K562 (cell line): Measurements from ENCODE around the gene CST7. TPM values are rescaled to one million over a fixed set of nuclear protein-coding genes. Genes with fewer than 3 reads are reported as not detected.

ENCODE experiments used
- DIDO1 ChIP-seq: fragments of 450-650 bp; IDR thresholded peaks from 2 replicates; pipeline ENCODE4 v1.6.1; 2016; ENCODE audit warnings: low read depth, missing biosample characterization, missing genetic modification characterization
- ELK1 ChIP-seq: sonication (generic); formaldehyde crosslinking; IDR thresholded peaks from 2 replicates; pipeline ENCODE4 v1.8.1; 2022; ENCODE audit warnings: missing genetic modification reagents
- HIVEP1 ChIP-seq: fragments of 250-450 bp; sonication (Bioruptor Pico); IDR thresholded peaks from 2 replicates; pipeline ENCODE4 v1.4.0; 2020; ENCODE audit warnings: mild to moderate bottlenecking
- HLTF ChIP-seq: fragments of 450-650 bp; IDR thresholded peaks from 2 replicates; pipeline ENCODE4 v1.6.1; 2016
- MCM7 ChIP-seq, 2 experiments: fragments of 450-650 bp; IDR thresholded peaks; 2 replicates each; pipeline ENCODE4 v1.6.1; 2016 to 2018
- NFE2 ChIP-seq: IDR thresholded peaks from 2 replicates; pipeline ENCODE4 v1.6.1; 2014; ENCODE audit warnings: antibody characterized with exemption, low read depth
- NFRKB ChIP-seq: fragments of 450-650 bp; IDR thresholded peaks from 2 replicates; pipeline ENCODE4 v1.6.1; 2016; ENCODE audit warnings: low read depth
- PPARD ChIP-seq: fragments of 250-450 bp; sonication (Bioruptor Pico); IDR thresholded peaks from 2 replicates; pipeline ENCODE4 v1.8.0; 2022; ENCODE audit warnings: inconsistent platforms, mild to moderate bottlenecking, moderate library complexity
- RAD21 ChIP-seq, 2 experiments: fragments of 250-450 bp in 1 of 2; fragments of 450-650 bp in 1 of 2; sonication (Bioruptor Pico) in 1 of 2; formaldehyde crosslinking in 1 of 2; IDR thresholded peaks in 1 of 2; conservative IDR thresholded peaks in 1 of 2; 2 replicates each; pipeline versions ENCODE4 v1.4.0 to v1.8.0; 2020 to 2022; ENCODE audit warnings: mild to moderate bottlenecking in 2 of 2, moderate library complexity in 1 of 2
- RBBP5 ChIP-seq: fragments of 200-600 bp; sonication (generic); IDR thresholded peaks from 2 replicates; pipeline ENCODE4 v1.6.1; 2012; ENCODE audit warnings: borderline replicate concordance, mild to moderate bottlenecking, low read length, control low read depth, inconsistent platforms; ENCODE audit not compliant: insufficient read depth, poor library complexity, severe bottlenecking
- RFX5 ChIP-seq: IDR thresholded peaks from 2 replicates; pipeline ENCODE4 v1.6.1; 2011; ENCODE audit warnings: low read depth, mild to moderate bottlenecking, improper control_type of control experiment, low read length
- SMARCA4 ChIP-seq: fragments of 450-650 bp; IDR thresholded peaks from 2 replicates; pipeline ENCODE4 v1.6.1; 2016
- SOX6 ChIP-seq: fragments of 450-650 bp; IDR thresholded peaks from 2 replicates; pipeline ENCODE4 v1.6.1; 2014; ENCODE audit warnings: mild to moderate bottlenecking
- TSC22D4 ChIP-seq: fragments of 450-650 bp; IDR thresholded peaks from 2 replicates; pipeline ENCODE4 v1.6.1; 2016; ENCODE audit warnings: missing genetic modification characterization, missing biosample characterization, control low read depth
- ZKSCAN1 ChIP-seq: fragments of 150-350 bp; IDR thresholded peaks from 2 replicates; pipeline ENCODE4 v1.6.1; 2016; ENCODE audit warnings: low read depth, low read length
- polyA plus RNA-seq, 8 experiments: library from polyadenylated mRNA; depleted of rRNA in 4 of 8; stranded (reverse) in 5 of 8; unstranded in 3 of 8; fragments of >200 nt; fragmentation: Nextera tagmentation in 2 of 8; fragmentation: Illumina TruSeq in 1 of 8; extraction: Ambion mirVana in 2 of 8; extraction: Trizol in 1 of 8; gene quantifications; 2 replicates each; pipeline versions ENCODE4 v1.2.1 to v1.2.3, GENCODE V29; 2011 to 2014; ENCODE audit warnings: inconsistent platforms in 1 of 8, missing spikeins in 1 of 8
- total RNA-seq, 7 experiments: library from RNA; depleted of rRNA in 6 of 7; stranded (reverse); fragments of >200 nt in 6 of 7; fragmentation: Illumina TruSeq in 2 of 7; extraction: Trizol in 2 of 7; gene quantifications; 2 replicates each; pipeline versions ENCODE4 v1.2.1 to v1.2.3, GENCODE V29; 2011 to 2021; ENCODE audit warnings: low replicate concordance in 1 of 7
- TF ChIP-seq, protein P1 (sequence below): fragments of 450-650 bp; IDR thresholded peaks from 2 replicates; pipeline ENCODE4 v1.6.1; 2016
- TF ChIP-seq, protein P2 (sequence below): fragments of 450-650 bp; IDR thresholded peaks from one replicate; pipeline ENCODE4 v1.6.1; 2018; ENCODE audit warnings: mild to moderate bottlenecking, moderate library complexity; ENCODE audit not compliant: partially characterized antibody

The CST7 gene
- total and polyA plus RNA-seq, 9 of the 15 experiments (the other 6 are each of a cell fraction or from before 2014, with no cell fraction given), result not detected

GRCh38 chr20:24917797-24918578, 31.1 kb upstream of the CST7 start (continued):
- TF ChIP-seq, protein P1, sequence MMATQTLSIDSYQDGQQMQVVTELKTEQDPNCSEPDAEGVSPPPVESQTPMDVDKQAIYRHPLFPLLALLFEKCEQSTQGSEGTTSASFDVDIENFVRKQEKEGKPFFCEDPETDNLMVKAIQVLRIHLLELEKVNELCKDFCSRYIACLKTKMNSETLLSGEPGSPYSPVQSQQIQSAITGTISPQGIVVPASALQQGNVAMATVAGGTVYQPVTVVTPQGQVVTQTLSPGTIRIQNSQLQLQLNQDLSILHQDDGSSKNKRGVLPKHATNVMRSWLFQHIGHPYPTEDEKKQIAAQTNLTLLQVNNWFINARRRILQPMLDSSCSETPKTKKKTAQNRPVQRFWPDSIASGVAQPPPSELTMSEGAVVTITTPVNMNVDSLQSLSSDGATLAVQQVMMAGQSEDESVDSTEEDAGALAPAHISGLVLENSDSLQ, result no peak
- no peak for TF ChIP-seq SMARCA4
- no peak for TF ChIP-seq RFX5
- TF ChIP-seq TSC22D4 (tag), result no peak
- TF ChIP-seq ZKSCAN1, result no peak
- no peak for TF ChIP-seq NFRKB
- no peak for TF ChIP-seq SOX6
- TF ChIP-seq RBBP5, result no peak
- TF ChIP-seq RAD21 (CRISPR knock-in tag; conservative IDR thresholded peaks at IDR 0.05 in 1 of 2, IDR thresholded peaks at IDR 0.05 in 1 of 2), result peak; percentile 70 to 82
- TF ChIP-seq, protein P2, sequence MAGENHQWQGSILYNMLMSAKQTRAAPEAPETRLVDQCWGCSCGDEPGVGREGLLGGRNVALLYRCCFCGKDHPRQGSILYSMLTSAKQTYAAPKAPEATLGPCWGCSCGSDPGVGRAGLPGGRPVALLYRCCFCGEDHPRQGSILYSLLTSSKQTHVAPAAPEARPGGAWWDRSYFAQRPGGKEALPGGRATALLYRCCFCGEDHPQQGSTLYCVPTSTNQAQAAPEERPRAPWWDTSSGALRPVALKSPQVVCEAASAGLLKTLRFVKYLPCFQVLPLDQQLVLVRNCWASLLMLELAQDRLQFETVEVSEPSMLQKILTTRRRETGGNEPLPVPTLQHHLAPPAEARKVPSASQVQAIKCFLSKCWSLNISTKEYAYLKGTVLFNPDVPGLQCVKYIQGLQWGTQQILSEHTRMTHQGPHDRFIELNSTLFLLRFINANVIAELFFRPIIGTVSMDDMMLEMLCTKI, result no peak
- TF ChIP-seq MCM7 (IDR thresholded peaks at IDR 0.05), result no peak
- TF ChIP-seq HLTF, result no peak
- no peak for TF ChIP-seq DIDO1
- no peak for TF ChIP-seq NFE2
- no peak for TF ChIP-seq PPARD (CRISPR knock-in tag)
- TF ChIP-seq ELK1, result no peak
- no peak for TF ChIP-seq HIVEP1
